ENCODE results near the gene NUMBL. TPM values are rescaled to one million over a fixed set of nuclear protein-coding genes. Genes with fewer than 3 reads are reported as not detected.

NUMBL gene
- total RNA-seq, 1 experiment from 2014 or later, result 41.7 TPM

DNA sequence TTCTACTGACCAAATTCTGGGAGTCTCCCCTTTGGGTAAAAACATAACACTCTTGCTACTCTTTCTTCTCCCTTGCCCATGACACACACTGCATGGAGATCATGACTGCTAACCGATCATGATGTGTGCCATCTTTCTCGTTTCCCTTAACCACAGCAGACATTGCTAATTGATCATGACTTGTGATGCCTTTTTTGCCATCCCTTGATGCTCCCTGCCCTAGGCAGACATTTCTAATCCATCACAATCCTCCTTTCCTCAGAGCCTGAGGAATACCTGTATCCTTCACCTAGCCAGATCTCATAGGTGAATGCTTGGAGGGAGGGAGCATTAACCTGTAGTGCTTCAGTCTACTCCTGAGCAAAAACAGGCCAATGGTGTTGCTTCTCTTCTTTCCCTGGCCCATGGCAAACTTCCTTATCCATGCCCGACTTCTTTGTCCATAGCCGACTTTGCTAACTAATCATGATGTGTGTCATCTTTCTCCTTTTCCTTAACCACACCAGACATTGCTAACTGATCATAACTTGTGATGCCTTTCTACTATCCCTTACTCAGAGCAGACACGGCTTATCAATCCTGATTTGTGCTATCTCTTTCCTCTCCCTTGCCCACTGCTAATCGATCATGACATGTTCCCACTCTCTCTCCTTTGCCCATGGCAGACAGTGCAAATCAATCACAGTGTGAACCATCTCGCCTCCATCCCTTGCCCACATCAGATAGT, 17.7 kb downstream of the NUMBL start:
- intact Hi-C loops (cut with micrococcal nuclease), result no loop called here
- POLR2A ChIA-PET, result no interaction called here

DNA sequence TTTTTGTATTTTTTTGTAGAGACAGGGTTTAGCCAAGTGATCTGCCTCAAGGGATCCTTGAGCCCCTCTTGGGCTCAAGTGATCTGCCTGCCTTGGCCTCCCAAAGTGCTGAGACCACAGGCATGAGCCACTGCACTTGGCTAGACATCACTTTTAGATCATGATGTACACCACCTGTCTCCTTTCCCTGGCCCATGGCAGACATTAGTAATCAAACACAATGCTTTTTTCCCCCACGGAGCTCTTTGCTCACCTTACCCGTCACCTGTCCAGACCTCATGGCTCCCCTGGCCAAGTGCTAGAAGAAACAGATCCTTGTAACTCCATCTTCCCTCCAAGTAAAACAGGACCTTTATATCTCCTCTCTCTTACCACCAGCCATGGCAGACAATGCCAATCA, 18.4 kb downstream of the NUMBL start:
- Histone ChIP-seq H3K4me3 (replicated peaks in 1 of 2; ENCODE audit: low read depth in 1 of 2, low read length in 2 of 2) (no peak overlapping the region), H3K9me2 (ENCODE audit: insufficient read depth) (no peaks in the 10 kb centered on the region), H2AFZ (ENCODE audit: low read depth, low read length, poor library complexity, severe bottlenecking) (no peak overlapping the region), H3K4me2 (ENCODE audit: low read length) (no peak overlapping the region), H3K9me3 (ENCODE audit: control insufficient read depth in 1 of 2, insufficient read depth in 1 of 2, low read depth in 1 of 2, low read length in 2 of 2) (peaks cover 0 to 12% of the 10 kb centered on the region in 2 experiments; a peak in 1 of 4 replicates), H3K4me1 (ENCODE audit: control insufficient read depth in 1 of 2, insufficient read depth in 2 of 2, low read length in 2 of 2) (peaks cover under 1 to 4% of the 10 kb centered on the region in 2 experiments), H3K36me3 (ENCODE audit: control insufficient read depth in 1 of 2, insufficient read depth in 2 of 2, low read length in 2 of 2) (peaks cover 56 to 68% of the 10 kb centered on the region in 2 experiments), H3K27ac (ENCODE audit: low read depth, low read length) (no peak overlapping the region), H3K79me2 (ENCODE audit: insufficient read depth, low read length) (no peaks in the 10 kb centered on the region), H3K9ac (ENCODE audit: low read length) (no peak overlapping the region), H4K20me1 (ENCODE audit: insufficient read depth) (no peaks in the 10 kb centered on the region), H3K27me3 (ENCODE audit: insufficient read depth, low read length) (no peaks in the 10 kb centered on the region)
- no TSS peak for BruUV-seq (replicated peaks)
- intact Hi-C loops (cut with micrococcal nuclease), result no loop called here
- POLR2A ChIA-PET, result no interaction called here
- RAD21 ChIA-PET (ENCODE audit: low non-redundant PET in 1 of 2, low total read pairs in 2 of 2, uncharacterized antibody in 2 of 2, unreplicated experiment in 2 of 2), result no interaction called here
- no peak for TF ChIP-seq ZNF274 (IDR thresholded peaks at IDR 0.05; ENCODE audit: low read depth, low read length)
- TF ChIP-seq JUND (IDR thresholded peaks at IDR 0.05), result no peak
- TF ChIP-seq POLR2A (IDR thresholded peaks at IDR 0.05; ENCODE audit: borderline replicate concordance, extremely low read depth, insufficient read depth, insufficient read length), result no peak
- TF ChIP-seq EZH2 (IDR thresholded peaks at IDR 0.05), result no peak
- no peak for TF ChIP-seq EZH2phosphoT487 (IDR thresholded peaks at IDR 0.05; ENCODE audit: borderline replicate concordance)
- ATAC-seq (no peak), DNase-seq (ENCODE audit: low read depth, low spot score) (no peak)
- CTCF ChIA-PET, result no interaction called here

More for the DNA sequence above, 17.7 kb downstream of the NUMBL start:
- Histone ChIP-seq H2AFZ (ENCODE audit: low read depth, low read length, poor library complexity, severe bottlenecking) (no peak overlapping the region), H3K4me2 (ENCODE audit: low read length) (no peak overlapping the region), H3K27me3 (ENCODE audit: insufficient read depth, low read length) (no peaks in the 10 kb centered on the region), H3K79me2 (ENCODE audit: insufficient read depth, low read length) (no peaks in the 10 kb centered on the region), H4K20me1 (ENCODE audit: insufficient read depth) (no peaks in the 10 kb centered on the region), H3K36me3 (ENCODE audit: control insufficient read depth in 1 of 2, insufficient read depth in 2 of 2, low read length in 2 of 2) (peaks cover 60 to 70% of the 10 kb centered on the region in 2 experiments), H3K4me1 (ENCODE audit: control insufficient read depth in 1 of 2, insufficient read depth in 2 of 2, low read length in 2 of 2) (no peaks in the 10 kb centered on the region; a peak in 1 of 4 replicates), H3K9me2 (ENCODE audit: insufficient read depth) (no peaks in the 10 kb centered on the region), H3K9ac (ENCODE audit: low read length) (no peak overlapping the region), H3K9me3 (ENCODE audit: control insufficient read depth in 1 of 2, insufficient read depth in 1 of 2, low read depth in 1 of 2, low read length in 2 of 2) (peaks cover 0 to 12% of the 10 kb centered on the region in 2 experiments; a peak in 1 of 4 replicates), H3K4me3 (replicated peaks in 1 of 2; ENCODE audit: low read depth in 1 of 2, low read length in 2 of 2) (no peak overlapping the region), H3K27ac (ENCODE audit: low read depth, low read length) (no peak overlapping the region)
- ChIA-PET RAD21 (ENCODE audit: low non-redundant PET in 1 of 2, low total read pairs in 2 of 2, uncharacterized antibody in 2 of 2, unreplicated experiment in 2 of 2) (no interaction called here), CTCF (no interaction called here)
- DNase-seq (ENCODE audit: low read depth, low spot score) (no peak), ATAC-seq (no peak)
- TSS peak; percentile 39 for BruUV-seq (replicated peaks)
- TF ChIP-seq SP1 (IDR thresholded peaks at IDR 0.05; ENCODE audit: low read depth) (no peak), JUND (IDR thresholded peaks at IDR 0.05) (no peak), YY1 (IDR thresholded peaks at IDR 0.05; ENCODE audit: extremely low read depth, insufficient replicate concordance, low read depth, low read length) (no peak)
- TF ChIP-seq, protein P1, sequence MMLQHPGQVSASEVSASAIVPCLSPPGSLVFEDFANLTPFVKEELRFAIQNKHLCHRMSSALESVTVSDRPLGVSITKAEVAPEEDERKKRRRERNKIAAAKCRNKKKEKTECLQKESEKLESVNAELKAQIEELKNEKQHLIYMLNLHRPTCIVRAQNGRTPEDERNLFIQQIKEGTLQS (IDR thresholded peaks at IDR 0.05), result no peak

Data from HCT116 (cell line).